Ectodermal cell (in vitro differentiated cells): ENCODE measurements around the gene ZSCAN26.

Experiments
- H3K27ac ChIP-seq: 2 replicates; pipeline ENCODE4 v1.7.0; 2013; ENCODE audit warnings: mild to moderate bottlenecking, low read depth, low read length; ENCODE audit not compliant: insufficient read depth, poor library complexity, severe bottlenecking
- H3K27me3 ChIP-seq: 2 replicates; pipeline ENCODE4 v1.7.0; 2013; ENCODE audit warnings: mild to moderate bottlenecking, low read length; ENCODE audit not compliant: insufficient read depth, control insufficient read depth, poor library complexity, severe bottlenecking
- H3K36me3 ChIP-seq: one replicate; pipeline ENCODE4 v1.7.0; 2013; ENCODE audit warnings: low read length; ENCODE audit not compliant: control insufficient read depth, insufficient read depth
- H3K4me1 ChIP-seq: one replicate; pipeline ENCODE4 v1.7.0; 2013; ENCODE audit warnings: low read length; ENCODE audit not compliant: control insufficient read depth, insufficient read depth
- H3K4me3 ChIP-seq: 2 replicates; pipeline ENCODE4 v1.7.0; 2013; ENCODE audit warnings: low read depth, low read length, control low read depth; ENCODE audit not compliant: insufficient read depth
- H3K9me3 ChIP-seq: 2 replicates; pipeline ENCODE4 v1.7.0; 2013; ENCODE audit warnings: mild to moderate bottlenecking, low read length, moderate library complexity; ENCODE audit not compliant: control insufficient read depth
- WGBS, 2 experiments: methylation state at CpG; one replicate each; pipeline ENCODE4 v1.1.7; 2013; ENCODE audit warnings: missing lambda C conversion rate in 2 of 2; 5-methylcytosine and 5-hydroxymethylcytosine counted together

ZSCAN26 gene

GRCh38 chr6:28257042-28257441, 9.9 kb upstream of the ZSCAN26 start:
- Histone ChIP-seq H3K27me3 (peaks cover 13% of the 10 kb centered on the region), H3K27ac (no peak overlapping the region), H3K4me1 (no peaks in the 10 kb centered on the region), H3K4me3 (no peak overlapping the region), H3K9me3 (no peaks in the 10 kb centered on the region), H3K36me3 (no peaks in the 10 kb centered on the region)
- no CpG with 5 or more reads among the region's 1 CpG for WGBS, 2 experiments

- Histone ChIP-seq H3K27ac (no peak within 1 kb of the TSS), H3K4me3 (no peak within 1 kb of the TSS), H3K4me1 (no peaks in the 10 kb centered on the region), H3K9me3 (no peaks in the 10 kb centered on the region), H3K27me3 (peaks cover 28% of the 10 kb centered on the region), H3K36me3 (no peaks in the 10 kb centered on the region)
- 93 to 94% methylated on average over 58 of the region's 58 CpGs for WGBS, 2 experiments
Observed at GRCh38 chr6:28258877-28259777, 7.8 kb upstream of the ZSCAN26 start, which contains the start of gene NKAPL. TSS of gene NKAPL (plus strand) at chr6:28259297. CDS start at chr6:28259372, 75 bp downstream.

GRCh38 chr6:28263922-28264321, 3.0 kb upstream of the ZSCAN26 start:
- WGBS, 2 experiments: 100% methylated on average over 2 of the region's 2 CpGs; no CpG with 5 or more reads in 1 of the 2 experiments

GRCh38 chr6:28264834-28265401, 2.0 kb upstream of the ZSCAN26 start:
- H3K4me3 ChIP-seq: no peak overlapping the region
- H3K9me3 ChIP-seq: no peaks in the 10 kb centered on the region
- no peak overlapping the region for H3K27ac ChIP-seq
- no peaks in the 10 kb centered on the region for H3K4me1 ChIP-seq
- H3K36me3 ChIP-seq: no peaks in the 10 kb centered on the region
- 64 to 95% methylated on average over 2 to 4 of the region's 4 CpGs for WGBS, 2 experiments
- H3K27me3 ChIP-seq: peaks cover 32% of the 10 kb centered on the region

More at GRCh38 chr6:28263922-28264321, 3.0 kb upstream of the ZSCAN26 start:
- peaks cover 32% of the 10 kb centered on the region for H3K27me3 ChIP-seq
- H3K4me3 ChIP-seq: no peak overlapping the region
- no peaks in the 10 kb centered on the region for H3K4me1 ChIP-seq
- H3K27ac ChIP-seq: no peak overlapping the region
- H3K9me3 ChIP-seq: no peaks in the 10 kb centered on the region
- no peaks in the 10 kb centered on the region for H3K36me3 ChIP-seq

- Histone ChIP-seq H3K36me3 (peaks cover under 1% of the 10 kb centered on the region), H3K4me3 (peak overlapping the region; percentile 75), H3K27me3 (peaks cover 25% of the 10 kb centered on the region), H3K9me3 (no peaks in the 10 kb centered on the region), H3K27ac (no peak overlapping the region), H3K4me1 (no peaks in the 10 kb centered on the region)
- WGBS, 2 experiments: 35 to 57% methylated on average over 3 to 4 of the region's 5 CpGs
Observed at GRCh38 chr6:28266563-28266961, 381 bp upstream of the ZSCAN26 start.

GRCh38 chr6:28267695-28268059, 734 bp downstream of the ZSCAN26 start:
- Histone ChIP-seq H3K4me3 (peak overlapping the region; percentile 75), H3K9me3 (no peaks in the 10 kb centered on the region), H3K4me1 (no peaks in the 10 kb centered on the region), H3K27ac (no peak overlapping the region), H3K27me3 (peaks cover 22% of the 10 kb centered on the region), H3K36me3 (peaks cover 7% of the 10 kb centered on the region)
- WGBS, 2 experiments: 21 to 39% methylated on average over 1 of the region's 1 CpG

- Histone ChIP-seq H3K4me1 (no peaks in the 10 kb centered on the region), H3K36me3 (peaks cover 16% of the 10 kb centered on the region), H3K27me3 (peaks cover 6% of the 10 kb centered on the region), H3K9me3 (no peaks in the 10 kb centered on the region), H3K27ac (no peak overlapping the region), H3K4me3 (no peak overlapping the region)
Observed at GRCh38 chr6:28269492-28269891, 2.5 kb downstream of the ZSCAN26 start.

- H3K4me1 ChIP-seq: no peaks in the 10 kb centered on the region
- no peak overlapping the region for H3K27ac ChIP-seq
- no peaks in the 10 kb centered on the region for H3K27me3 ChIP-seq
- no peaks in the 10 kb centered on the region for H3K9me3 ChIP-seq
- no peak overlapping the region for H3K4me3 ChIP-seq
- peaks cover 34% of the 10 kb centered on the region for H3K36me3 ChIP-seq
Observed at GRCh38 chr6:28274888-28275287, 7.9 kb downstream of the ZSCAN26 start.

GRCh38 chr6:28277746-28278145, 10.8 kb downstream of the ZSCAN26 start:
- no peaks in the 10 kb centered on the region for H3K9me3 ChIP-seq
- H3K36me3 ChIP-seq: peaks cover 27% of the 10 kb centered on the region
- no peak overlapping the region for H3K4me3 ChIP-seq
- no peak overlapping the region for H3K27ac ChIP-seq
- peaks cover 8% of the 10 kb centered on the region for H3K27me3 ChIP-seq
- no peaks in the 10 kb centered on the region for H3K4me1 ChIP-seq
- 90 to 94% methylated on average over 3 of the region's 3 CpGs for WGBS, 2 experiments

GRCh38 chr6:28280595-28281287, 13.8 kb downstream of the ZSCAN26 start:
- 80% methylated on average over 1 of the region's 3 CpGs; no CpG with 5 or more reads in 1 of the 2 experiments for WGBS, 2 experiments

More at GRCh38 chr6:28280595-28281287, 13.8 kb downstream of the ZSCAN26 start:
- Histone ChIP-seq H3K9me3 (no peaks in the 10 kb centered on the region), H3K27ac (no peak overlapping the region), H3K27me3 (peaks cover 8% of the 10 kb centered on the region), H3K4me3 (peak overlapping the region; percentile 79), H3K4me1 (no peaks in the 10 kb centered on the region), H3K36me3 (peaks cover 26% of the 10 kb centered on the region)
